Measurements from ENCODE around the gene DCTN3.
"Not testable (repeated sequence)": the region's sequence is repeated elsewhere in the genome, so short reads cannot be mapped to it uniquely, and the experiment has no call there.

The DCTN3 gene

DNA sequence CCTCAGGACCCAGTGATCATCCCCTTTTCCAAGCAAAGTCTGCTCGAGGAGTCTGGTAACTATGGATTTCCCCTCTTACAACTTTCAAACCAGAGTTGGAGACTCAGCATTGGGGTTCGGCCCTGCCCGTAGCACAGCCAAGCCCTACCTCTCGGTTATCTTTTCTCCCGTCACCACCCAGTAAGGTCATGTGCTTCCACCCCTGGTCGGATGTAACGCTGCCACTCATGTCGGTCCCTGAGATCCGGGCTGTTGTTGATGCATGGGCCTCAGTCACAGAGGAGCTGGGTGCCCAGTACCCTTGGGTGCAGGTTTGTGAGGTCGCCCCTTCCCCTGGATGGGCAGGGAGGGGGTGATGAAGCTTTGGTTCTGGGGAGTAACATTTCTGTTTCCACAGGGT is 27.4 kb upstream of the DCTN3 start:
- DNase-seq: no peak

DNA sequence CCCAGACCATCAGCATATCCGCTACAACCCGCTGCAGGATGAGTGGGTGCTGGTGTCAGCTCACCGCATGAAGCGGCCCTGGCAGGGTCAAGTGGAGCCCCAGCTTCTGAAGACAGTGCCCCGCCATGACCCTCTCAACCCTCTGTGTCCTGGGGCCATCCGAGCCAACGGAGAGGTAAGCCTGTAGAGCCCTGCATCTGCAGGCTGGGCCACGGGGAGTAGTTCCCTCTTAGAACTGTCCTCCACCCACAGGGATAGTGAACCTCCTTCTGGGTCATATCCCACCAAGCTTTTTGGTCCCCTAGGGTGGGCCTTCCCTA is 26.7 kb upstream of the DCTN3 start:
- DNase-seq: no peak

DNA sequence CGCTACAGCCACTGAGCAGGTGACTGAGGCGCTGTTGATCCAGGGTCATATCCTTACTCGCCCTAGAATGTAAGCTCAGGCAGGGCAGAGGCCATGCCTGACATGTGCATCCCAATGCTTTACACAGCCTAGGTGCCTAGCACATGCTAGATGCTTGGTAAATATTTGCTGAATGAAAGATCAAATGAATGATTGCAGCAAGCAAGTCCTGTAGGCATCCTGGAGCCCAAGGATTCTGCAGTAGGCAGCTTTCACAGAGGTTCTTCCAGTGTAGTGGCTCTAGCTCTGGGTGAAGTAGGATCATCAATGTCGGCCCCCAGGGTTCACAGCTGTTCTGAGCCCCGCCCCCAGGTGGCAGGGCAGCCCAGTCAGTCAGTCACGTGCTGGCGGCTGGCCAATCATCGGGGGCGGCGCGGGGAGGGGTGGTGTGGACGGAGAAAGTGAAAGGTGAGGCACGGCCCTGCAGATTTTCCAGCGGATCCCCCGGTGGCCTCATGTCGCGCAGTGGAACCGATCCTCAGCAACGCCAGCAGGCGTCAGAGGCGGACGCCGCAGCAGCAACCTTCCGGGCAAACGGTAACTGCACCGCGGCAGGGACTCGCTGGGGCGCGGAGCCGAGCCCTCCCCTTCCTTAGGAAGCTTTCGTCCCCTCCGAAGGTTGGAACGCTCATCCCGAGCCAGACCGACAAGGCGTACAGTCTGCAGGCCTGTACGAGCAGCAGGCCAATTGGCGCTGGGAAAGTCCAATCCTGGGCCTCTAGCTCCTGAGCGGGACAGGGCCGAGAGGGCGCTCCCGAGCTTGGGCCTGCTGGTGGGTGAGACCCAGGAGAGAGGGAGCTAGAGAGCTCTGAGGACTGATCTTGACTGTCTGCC is 26.2 kb upstream of the DCTN3 start, which contains the start of gene GALT:
GALT (plus strand) TSS at position 465 of the 873 bp plus-strand sequence; CDS start at position 495, 30 bp downstream.
- DNase-seq: peak; percentile 18 to 95 (median 80)

DNA sequence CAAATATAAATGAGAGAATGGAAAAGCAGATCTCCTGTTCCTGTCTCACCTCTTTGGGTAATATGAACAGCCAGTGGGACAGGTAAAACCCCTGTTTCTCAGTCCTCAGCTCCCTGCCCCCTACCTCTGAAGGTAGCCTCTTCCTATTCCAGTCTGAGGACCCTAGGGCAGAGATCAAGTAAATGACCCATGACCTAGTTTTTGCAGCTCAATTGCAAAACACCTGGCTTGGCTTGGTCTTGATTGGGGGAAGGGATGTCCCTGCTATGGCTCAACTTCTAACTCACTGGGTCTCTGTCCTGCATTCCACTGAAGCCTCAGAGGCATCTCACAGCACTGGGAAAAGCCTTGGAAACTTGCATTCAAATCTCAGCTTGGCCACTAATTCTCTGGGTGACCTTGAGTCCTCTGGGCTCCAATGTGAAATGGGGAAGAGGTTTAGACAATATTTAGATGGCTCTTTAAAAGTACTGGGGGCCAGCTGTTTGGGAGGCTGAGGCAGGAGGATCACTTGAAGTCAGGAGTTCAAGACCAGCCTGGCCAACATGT is 24.5 kb upstream of the DCTN3 start:
- no peak for DNase-seq

DNA sequence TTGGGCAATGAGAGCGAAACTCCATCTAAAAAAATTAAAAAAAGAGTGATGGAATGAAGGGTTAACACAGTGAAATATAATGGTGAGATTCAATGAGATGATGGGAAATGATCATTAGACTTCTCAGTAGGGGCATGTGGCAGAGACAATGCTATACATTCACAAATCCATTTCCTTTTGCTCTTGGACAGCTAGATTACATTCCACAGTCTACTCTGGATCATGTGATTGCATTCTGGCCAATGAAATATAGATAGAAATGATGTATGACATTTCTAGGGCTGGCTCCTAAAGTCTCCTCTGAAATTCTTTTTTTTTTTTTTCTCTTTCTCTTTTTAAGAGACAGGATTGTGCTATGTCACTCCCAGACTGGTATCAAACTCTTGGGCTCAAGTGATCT is 22.4 kb upstream of the DCTN3 start:
- DNase-seq: no peak

DNA sequence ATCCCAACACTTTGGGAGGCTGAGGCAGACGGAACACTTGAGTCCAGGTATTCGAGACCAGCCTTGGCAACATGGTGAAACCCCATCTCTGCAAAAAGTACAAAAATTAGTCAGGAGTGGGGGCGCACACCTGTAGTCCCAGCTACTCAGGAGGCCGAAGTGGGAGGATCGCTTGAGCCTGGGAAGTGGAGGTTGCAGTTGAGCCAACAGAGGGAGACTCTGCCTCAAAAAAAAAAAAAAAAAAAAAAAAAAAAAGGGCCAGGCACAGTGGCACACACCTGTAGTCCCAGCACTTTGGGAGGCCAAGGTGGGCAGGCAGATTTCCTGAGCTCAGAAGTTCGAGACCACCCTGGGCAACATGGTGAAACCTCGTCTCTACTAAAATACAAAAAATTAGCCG is 19.0 kb upstream of the DCTN3 start:
- not testable (repeated sequence) for DNase-seq

DNA sequence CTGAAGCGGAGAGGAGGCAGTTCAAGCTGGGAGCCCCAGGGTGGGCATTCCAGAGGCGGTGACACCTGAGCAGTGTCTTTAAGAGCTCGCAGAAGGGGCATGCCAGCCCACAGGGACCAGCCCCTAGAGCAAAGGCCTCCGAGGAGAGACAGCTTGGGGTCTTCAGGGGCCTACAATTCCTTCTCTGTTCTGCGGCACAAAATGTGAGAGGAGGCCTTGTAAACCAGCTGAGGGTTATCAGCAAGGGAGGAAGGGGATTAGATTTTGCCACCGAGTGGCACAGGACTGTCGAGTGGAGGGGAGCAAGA is 17.8 kb upstream of the DCTN3 start:
- peak in 1 of 58 donors; percentile 58 for DNase-seq

DNA sequence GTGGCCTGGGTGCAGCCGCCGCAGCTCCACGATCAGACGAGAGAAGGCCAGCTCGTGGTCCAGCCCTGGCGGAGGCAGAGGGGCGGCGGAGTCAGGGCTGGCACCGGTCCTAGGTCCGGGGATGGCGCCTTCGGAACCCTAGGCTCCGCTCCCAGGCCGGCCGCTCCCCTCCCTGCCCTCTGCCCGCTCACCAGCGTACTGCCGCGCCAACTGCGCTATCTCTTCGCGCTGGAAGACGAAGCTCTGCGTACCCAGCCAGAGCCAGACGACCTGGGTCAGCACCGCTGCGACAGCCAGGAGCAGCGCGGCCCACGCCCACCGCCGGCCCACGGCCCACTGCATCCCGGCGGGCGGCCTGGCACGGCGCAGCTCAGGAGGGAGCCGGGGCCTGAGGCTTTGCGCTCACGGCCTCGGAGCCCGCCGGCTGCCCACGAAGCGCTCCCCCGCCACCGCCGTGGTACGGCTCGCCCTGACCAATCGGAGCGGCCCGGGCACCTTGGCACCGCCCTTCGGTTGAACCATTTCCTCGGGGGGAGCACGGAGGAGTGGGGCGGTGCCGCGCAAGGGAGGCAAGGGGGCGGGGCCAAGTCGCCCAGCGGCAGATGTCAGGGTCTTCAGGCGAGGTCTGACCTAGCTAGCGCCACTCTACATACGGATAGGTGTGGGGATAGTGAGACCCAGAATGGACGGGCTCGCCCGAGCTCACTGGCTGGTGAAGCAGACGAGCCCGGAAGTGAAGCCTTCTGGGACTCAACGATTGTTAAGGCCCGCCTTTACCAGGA is 17.3 kb upstream of the DCTN3 start, which contains the start of gene SIGMAR1:
SIGMAR1 (minus strand) TSS at position 432 of the 782 bp plus-strand sequence; CDS start at position 342, 90 bp downstream.
- DNase-seq: peak; percentile 54 to 95 (median 90)

DNA sequence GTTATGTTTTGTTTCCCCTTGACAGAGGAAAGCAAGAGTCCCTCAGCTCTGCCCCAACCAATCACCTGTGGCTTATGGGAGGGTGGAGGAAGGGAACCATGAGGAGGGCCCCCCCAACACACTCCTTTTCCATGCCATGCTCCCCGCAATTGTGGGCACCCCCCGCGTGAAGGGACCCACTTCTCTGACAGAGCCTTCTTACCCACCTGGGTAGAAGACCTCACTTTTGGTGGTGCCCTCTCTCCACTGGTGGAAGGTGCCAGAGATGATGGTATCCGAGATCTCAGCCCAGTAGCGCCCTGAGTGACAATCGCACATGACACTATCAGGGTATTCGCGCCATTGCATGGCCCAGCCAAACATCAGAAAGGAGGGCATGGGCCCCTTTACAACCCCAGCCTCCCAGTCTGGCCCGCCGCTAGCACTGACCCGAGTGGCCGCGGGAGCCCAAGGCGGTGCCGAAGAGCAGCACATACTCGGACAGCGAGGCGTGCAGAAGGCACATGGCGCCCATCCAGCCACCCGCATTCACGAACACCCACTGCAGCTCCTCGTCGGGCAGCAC is 16.6 kb upstream of the DCTN3 start:
- DNase-seq: peak in 9 of 58 donors; percentile 9 to 70 (median 48)

DNA sequence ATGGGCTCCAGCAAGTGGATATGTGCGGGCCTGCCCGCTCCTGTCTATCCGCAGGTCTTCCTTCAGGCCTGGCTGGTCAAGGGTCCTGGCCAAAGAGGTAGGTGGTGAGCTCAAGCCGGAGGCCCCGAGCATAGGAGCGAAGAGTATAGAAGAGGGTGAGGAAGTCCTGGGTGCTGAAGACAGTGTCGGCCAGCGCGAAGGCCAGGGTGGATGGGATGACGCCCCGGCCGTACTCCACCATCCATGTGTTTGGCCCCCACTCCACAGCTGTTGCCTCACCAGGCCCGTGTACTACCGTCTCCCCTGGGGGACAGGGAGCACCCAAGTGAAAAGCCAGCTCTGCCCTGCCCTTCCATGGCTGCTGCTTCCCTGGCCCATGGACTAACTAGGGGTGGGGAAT is 15.3 kb upstream of the DCTN3 start:
- no peak for DNase-seq

DNA sequence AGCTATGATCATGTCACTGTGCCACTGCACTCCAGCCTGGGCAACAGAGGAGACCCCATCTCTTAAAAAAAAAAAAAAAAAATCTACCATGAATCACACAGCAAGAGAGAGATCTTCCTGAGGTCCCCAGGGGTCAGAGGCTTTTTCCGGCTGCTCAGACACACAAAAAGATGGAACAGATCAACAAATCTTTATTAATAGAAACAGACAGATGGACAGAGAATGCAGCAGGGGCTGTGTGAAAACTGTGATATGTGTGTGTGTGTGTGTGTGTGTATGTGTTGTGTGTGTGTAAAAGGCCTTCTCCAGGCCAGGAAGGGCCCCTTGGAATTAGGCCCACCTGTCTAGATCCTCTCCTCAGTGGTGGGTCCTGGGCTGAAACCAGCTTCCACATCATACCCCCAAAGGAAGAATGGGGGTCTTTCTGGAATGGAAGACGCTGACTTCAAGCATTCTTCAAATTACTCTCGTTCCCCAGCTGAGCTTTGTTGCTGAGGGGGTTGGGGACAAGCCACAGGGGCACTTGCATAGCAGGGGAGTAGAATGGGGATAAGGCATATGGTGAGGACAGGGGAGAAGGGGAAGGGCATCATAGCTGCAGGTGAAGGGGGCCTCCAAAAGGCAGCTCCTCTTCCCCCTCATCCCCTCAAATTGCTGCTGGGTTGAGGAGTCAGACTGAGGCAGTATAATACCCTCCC is 14.4 kb upstream of the DCTN3 start:
- DNase-seq: no peak

DNA sequence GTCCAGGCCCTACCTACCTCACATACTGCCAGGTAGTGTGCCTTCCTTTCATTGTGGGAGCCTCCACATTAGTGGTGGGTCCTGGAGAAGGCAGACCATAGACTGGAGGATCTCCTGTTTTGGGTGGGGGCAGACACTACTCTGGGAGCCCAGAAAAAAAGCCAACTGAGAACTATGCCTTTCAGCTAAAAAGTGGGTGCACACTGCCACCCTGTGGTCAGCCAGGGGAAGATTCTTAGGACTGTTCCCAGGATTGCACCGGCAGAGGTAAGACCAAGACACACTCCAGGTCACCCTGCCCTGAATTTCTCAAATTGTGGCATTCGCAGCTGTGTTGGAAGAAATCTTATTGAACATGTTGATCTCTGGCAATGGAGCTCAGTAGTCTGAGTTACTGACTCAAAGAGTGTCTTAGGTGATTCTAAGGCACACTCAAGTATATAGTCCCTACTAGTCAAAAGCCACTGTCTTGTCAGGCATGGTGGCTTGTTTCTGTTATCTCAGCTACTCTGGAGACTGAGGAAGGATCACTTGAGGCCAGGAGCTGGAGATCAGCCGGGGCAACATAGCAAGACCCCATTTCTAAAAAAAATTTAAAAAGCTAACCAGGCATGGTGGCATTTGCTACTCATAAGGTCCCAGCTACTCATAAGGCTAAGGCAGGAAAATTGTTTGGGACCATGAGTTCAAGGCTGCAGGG is 13.7 kb upstream of the DCTN3 start:
- DNase-seq: peak in 54 of 58 donors; percentile 8 to 81 (median 38)

DNA sequence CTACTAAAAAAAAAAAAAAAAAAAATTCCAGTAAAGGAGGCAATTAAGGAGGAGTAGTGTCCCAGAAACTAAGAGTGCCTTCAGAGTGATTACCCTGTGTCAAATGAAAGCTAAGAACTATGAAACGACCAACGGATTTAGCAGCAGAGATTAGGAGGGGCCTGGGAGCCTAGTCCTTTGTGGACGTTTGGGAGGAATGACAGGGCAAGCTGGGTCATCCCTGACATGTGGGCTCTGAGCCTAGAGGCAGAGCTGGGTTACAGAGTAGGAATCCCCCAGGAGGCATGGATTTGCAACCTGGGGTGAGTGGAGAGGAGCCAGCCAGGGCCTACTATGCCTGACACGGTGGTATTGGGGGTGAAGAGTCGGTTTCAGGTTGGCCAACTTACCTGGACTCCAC is 12.9 kb upstream of the DCTN3 start:
- DNase-seq: no peak

DNA sequence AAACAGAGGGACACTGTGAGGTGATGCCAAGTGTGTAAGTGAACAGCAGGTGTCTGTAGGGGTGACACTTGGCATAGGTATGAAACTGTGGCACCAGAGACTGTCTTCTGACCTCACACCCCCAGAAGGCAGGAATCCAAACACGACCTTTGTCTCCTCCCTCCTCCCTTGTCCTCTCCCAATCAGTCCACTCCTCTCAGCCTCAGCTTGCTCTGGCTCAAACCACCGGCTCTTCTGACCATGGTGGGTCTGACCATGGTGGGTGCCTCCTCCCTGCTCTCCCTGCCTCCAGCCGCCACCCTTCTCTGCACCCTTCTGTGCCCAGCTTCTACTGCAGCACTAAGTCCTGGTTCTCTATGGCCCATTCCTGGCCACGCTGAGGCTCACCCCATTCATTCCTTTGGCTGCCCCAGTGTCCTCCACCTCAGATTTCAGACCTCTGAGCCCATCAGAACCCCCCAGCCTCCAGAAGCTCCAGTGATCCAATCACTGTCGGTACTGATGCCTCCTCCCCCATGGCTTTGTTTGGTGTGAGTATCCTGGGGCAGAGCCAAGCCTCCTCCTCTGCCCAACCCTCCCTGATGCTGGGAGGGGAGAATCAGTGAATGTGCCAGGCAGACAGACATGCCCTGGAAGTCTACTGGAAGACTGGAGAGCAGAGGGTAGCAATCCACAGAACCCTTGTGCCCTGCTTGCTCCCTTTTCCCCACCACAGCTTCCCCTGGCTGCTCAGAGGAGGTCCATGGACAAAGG is 10.3 kb upstream of the DCTN3 start:
- no peak for DNase-seq

DNA sequence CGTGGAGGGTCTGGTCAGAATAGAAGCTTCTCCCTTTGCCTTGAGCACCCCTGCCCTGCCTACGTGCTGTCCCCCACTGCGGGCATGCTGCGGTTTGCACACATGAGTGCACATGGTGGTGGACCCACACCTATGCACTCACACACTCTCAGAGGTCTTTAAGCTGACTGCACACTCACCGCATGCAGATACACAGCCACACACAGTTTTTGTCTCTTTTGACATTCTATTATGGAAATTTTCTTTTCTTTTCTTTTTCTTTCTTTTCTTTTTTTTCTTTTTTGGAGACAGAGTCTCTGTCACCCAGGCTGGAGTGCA is 9.2 kb upstream of the DCTN3 start:
- DNase-seq: no peak

DNA sequence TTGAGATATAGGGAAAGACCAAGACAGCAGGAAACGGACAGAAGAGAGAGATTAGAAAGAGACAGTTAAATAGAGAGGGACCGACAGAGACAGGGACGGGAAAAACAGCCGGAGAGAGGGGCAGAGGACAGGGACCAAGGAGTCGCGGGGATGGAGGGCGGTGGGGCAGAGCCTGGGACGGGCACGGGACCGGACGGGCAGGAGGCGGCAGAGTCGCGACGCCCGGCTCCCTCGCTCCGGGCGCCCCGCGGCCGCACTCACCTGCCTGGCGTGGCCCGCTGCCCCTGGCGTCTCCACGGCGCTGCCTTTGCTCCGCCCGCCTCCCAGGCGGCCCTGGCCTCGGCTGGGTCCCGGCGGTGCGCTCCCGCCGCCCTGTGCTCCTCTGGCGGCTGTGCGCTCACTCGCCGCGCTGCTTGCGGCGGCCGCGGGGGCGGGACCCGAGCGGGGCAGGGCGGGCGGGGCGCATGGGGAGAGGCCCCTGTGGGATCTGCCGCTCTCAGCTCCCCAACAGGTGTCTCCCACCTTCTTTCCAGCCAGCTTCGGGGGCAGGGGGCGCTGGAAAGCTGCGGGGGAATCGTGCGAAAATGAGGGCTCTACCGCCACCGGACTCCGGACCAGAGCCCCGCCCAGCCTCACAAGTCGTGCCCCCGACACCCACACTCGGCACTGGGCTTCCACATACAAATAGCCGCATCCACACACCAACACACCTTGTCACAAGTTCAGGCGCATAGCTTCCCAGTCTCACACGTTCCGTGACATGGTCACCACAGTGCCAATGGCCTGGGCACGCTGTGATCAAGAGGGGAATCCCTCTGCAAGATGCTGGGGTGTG is 8.6 kb upstream of the DCTN3 start, which contains the start of gene ARID3C:
ARID3C (minus strand) TSS at position 411 of the 835 bp plus-strand sequence. CDS start 1,052 bp downstream, outside the sequence.
- DNase-seq: peak in 2 of 58 donors; percentile 21 to 28

DNA sequence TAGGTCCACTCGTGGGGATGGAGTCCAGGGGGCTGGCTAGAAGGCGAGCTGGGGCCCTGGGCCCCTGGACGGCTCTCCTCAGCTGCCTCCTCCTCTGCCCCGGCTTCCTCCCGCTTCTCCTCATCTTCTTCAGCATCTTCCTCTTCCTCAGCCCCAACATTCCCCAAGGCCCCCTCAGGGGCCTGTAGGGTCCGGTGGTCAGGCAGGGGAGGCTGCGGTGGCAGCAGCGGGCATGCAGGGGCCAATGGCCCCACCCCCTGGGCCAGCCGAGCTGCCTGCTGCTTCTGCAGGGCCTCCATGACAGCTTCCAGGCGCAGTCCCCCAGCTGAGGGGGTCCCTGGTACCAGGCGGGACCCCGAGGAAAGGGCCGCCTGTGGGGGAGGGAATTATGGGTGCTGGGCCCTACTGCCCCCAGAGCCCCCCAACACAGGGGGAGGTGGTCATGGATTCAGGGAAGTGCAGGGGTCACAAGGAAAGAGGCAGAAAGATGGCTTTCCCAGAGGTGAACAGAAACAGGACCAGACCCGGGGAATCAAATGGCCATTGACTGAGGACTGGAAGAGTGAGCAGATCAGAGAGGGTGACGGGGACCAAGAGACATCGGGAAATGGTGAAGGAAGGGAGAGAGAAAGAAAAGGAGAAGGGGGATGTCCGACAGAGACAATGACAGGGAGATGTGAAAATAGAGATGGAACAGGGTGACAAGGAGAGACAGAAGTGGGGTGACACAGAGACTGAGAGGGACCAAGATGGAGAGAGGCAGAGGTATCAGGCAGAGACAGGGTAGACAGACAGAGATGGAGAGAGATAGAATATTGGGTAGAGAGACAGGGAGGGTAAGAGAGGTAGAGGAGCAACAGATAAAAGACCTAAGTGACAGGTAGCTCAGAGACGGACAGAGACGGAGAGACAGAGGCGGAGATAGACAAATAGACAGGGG is 7.7 kb upstream of the DCTN3 start:
- DNase-seq: no peak

DNA sequence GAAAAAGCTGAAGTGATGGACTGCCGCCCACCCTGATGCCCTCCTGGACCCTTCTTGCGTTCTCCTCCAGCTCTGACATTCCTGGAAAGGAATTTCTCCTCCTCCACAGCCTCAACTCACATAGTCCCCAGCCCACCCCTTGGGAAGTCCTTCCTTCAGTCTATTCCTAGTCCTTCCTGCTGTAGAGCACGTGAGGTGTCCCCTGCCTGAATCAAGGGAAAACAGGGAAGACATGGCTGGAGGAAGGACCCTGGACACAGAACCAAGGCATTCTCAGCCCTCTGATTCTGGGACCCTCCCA is 4.8 kb upstream of the DCTN3 start:
- no peak for DNase-seq

Data from anterior cingulate cortex (tissue), 58 donors.